Measurements from ENCODE around the gene ZNF771. TPM values are rescaled to one million over a fixed set of nuclear protein-coding genes. Genes with fewer than 3 reads are reported as not detected.
"Not testable (repeated sequence)": the region's sequence is repeated elsewhere in the genome, so short reads cannot be mapped to it uniquely, and the experiment has no call there.

The ZNF771 gene
- total RNA-seq, 1 experiment from 2014 or later = 6.4 TPM

GRCh38 chr16:30458561-30459394 is 51.4 kb downstream of the ZNF771 start:
- no peak for DNase-seq (ENCODE audit: extremely low read depth, low read depth)

- DNase-seq (ENCODE audit: extremely low read depth, low read depth) = no peak
Observed at GRCh38 chr16:30459456-30459855, 52.0 kb downstream of the ZNF771 start.

DNA sequence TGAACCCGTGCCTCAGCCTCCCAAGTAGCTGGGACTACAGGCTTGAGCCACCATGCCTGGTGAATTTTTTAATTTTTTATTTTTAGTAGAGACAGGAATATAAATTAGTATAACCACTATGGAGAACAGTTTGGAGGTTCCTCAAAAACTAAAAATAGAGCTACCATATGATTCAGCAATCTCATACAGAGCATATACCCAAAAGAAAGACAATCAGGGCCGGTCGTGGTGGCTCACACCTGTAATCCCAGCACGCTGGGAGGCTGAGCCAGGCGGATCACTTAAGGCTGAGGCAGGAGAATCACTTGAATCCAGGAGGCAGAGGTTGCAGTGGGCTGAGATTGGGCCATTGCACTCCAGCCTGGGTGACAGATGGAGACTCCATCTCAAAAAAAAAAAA is 54.0 kb downstream of the ZNF771 start:
- not testable (repeated sequence) for DNase-seq (ENCODE audit: extremely low read depth, low read depth)

DNA sequence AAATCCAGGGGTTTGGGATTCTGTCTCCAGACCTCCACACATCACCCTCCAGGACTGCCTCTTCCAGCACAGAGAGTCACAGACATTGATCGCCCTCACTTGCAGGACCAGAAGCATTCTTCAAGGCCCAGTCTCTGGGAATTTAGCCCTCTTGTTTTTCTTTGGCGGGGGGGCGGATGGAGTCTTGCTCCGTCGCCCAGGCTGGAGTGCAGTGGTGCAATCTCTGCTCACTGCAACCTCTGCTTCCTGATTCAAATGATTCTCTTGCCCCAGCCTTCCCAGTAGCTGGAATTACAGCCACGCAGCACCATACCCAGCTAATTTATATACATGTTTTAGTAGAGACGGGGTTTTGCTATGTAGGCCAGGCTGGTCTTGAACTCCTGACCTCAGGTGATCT is 56.7 kb downstream of the ZNF771 start:
- DNase-seq (ENCODE audit: extremely low read depth, low read depth) = no peak

Small RNA genes lying within 50 kb of the gene (small RNA-seq; reads per million reads assigned to genes)
- gene RF00019 (0 reads per million in 2 experiments), gene RF00406 (2.0 to 3.8 reads per million in 2 experiments)

Other genes with a start within 250 kb of the ZNF771 start
- gene CORO1A, start 224.0 kb upstream of the ZNF771 start, total RNA-seq (2014; rRNA removed; shearing (Covaris generic)) = 0.64 TPM in 1 of 2 replicates, not detected in the other
- 60.8 and 85.7 TPM in 2 replicates for gene BOLA2B, start 213.9 kb upstream of the ZNF771 start, total RNA-seq (2014; rRNA removed; shearing (Covaris generic))
- 31.4 and 35.7 TPM in 2 replicates for gene SLX1A, start 213.7 kb upstream of the ZNF771 start, total RNA-seq (2014; rRNA removed; shearing (Covaris generic))
- 2.8 and 4.4 TPM in 2 replicates for gene SULT1A3, start 208.4 kb upstream of the ZNF771 start, total RNA-seq (2014; rRNA removed; shearing (Covaris generic))
- gene NPIPB13, start 159.1 kb upstream of the ZNF771 start, total RNA-seq (2014; rRNA removed; shearing (Covaris generic)) = 1.1 and 2.8 TPM in 2 replicates
- 36.5 and 39.0 TPM in 2 replicates for gene CD2BP2, start 52.3 kb upstream of the ZNF771 start, total RNA-seq (2014; rRNA removed; shearing (Covaris generic))
- 12.3 and 13.2 TPM in 2 replicates for gene TBC1D10B, start 37.1 kb upstream of the ZNF771 start, total RNA-seq (2014; rRNA removed; shearing (Covaris generic))
- not detected in 2 replicates for gene MYL11, start 32.8 kb upstream of the ZNF771 start, total RNA-seq (2014; rRNA removed; shearing (Covaris generic))
- gene SEPTIN1, start 25.0 kb upstream of the ZNF771 start, total RNA-seq (2014; rRNA removed; shearing (Covaris generic)) = 0.26 TPM in 1 of 2 replicates, not detected in the other
- gene ZNF48, start 12.2 kb upstream of the ZNF771 start, total RNA-seq (2014; rRNA removed; shearing (Covaris generic)) = 8.3 and 8.4 TPM in 2 replicates
- gene DCTPP1, start 22.4 kb downstream of the ZNF771 start, total RNA-seq (2014; rRNA removed; shearing (Covaris generic)) = 29.9 and 35.9 TPM in 2 replicates
- gene SEPHS2, start 38.3 kb downstream of the ZNF771 start, total RNA-seq (2014; rRNA removed; shearing (Covaris generic)) = 22.2 and 25.5 TPM in 2 replicates
- not detected in 2 replicates for gene ITGAL, start 65.1 kb downstream of the ZNF771 start, total RNA-seq (2014; rRNA removed; shearing (Covaris generic))
- gene ZNF768, start 119.0 kb downstream of the ZNF771 start, total RNA-seq (2014; rRNA removed; shearing (Covaris generic)) = 37.7 and 39.0 TPM in 2 replicates
- 6.2 and 6.6 TPM in 2 replicates for gene ZNF747, start 127.3 kb downstream of the ZNF771 start, total RNA-seq (2014; rRNA removed; shearing (Covaris generic))
- gene ZNF764, start 150.8 kb downstream of the ZNF771 start, total RNA-seq (2014; rRNA removed; shearing (Covaris generic)) = 7.7 and 8.5 TPM in 2 replicates
- gene ZNF688, start 164.1 kb downstream of the ZNF771 start, total RNA-seq (2014; rRNA removed; shearing (Covaris generic)) = 5.8 and 7.7 TPM in 2 replicates
- 0.14 and 0.45 TPM in 2 replicates for gene ZNF785, start 178.1 kb downstream of the ZNF771 start, total RNA-seq (2014; rRNA removed; shearing (Covaris generic))
- 8.2 and 10.0 TPM in 2 replicates for gene ZNF689, start 202.8 kb downstream of the ZNF771 start, total RNA-seq (2014; rRNA removed; shearing (Covaris generic))
- gene PRR14, start 243.4 kb downstream of the ZNF771 start, total RNA-seq (2014; rRNA removed; shearing (Covaris generic)) = 13.0 and 15.7 TPM in 2 replicates